Epithelial cell of proximal tubule (primary cell): Measurements from ENCODE around the gene ZNF708. TPM values are rescaled to one million over a fixed set of nuclear protein-coding genes. Genes with fewer than 3 reads are reported as not detected.
A peak's percentile ranks its signal among the peaks of the same experiment; 100 is the strongest.
"Not testable (repeated sequence)": the region's sequence is repeated elsewhere in the genome, so short reads cannot be mapped to it uniquely, and the experiment has no call there.

ENCODE experiments used
- DNase-seq: peaks from one replicate; pipeline ENCODE4 v3.0.0-alpha.2; 2011; ENCODE audit warnings: low read depth
- H3K4me3 ChIP-seq: 2 replicates; pipeline ENCODE4 v1.5.1; 2011; ENCODE audit warnings: low read depth, mild to moderate bottlenecking, low read length
- CTCF ChIP-seq: conservative IDR thresholded peaks from 2 replicates; pipeline ENCODE4 v1.5.1; 2012; ENCODE audit warnings: low read depth, mild to moderate bottlenecking, low read length
- total RNA-seq: library from RNA; depleted of rRNA; stranded (reverse); fragments of >200 nt; gene quantifications from 2 replicates; pipeline ENCODE4 v1.2.3, GENCODE V29; 2015

The ZNF708 gene
- 2.7 and 9.8 TPM in 2 replicates for total RNA-seq

DNA sequence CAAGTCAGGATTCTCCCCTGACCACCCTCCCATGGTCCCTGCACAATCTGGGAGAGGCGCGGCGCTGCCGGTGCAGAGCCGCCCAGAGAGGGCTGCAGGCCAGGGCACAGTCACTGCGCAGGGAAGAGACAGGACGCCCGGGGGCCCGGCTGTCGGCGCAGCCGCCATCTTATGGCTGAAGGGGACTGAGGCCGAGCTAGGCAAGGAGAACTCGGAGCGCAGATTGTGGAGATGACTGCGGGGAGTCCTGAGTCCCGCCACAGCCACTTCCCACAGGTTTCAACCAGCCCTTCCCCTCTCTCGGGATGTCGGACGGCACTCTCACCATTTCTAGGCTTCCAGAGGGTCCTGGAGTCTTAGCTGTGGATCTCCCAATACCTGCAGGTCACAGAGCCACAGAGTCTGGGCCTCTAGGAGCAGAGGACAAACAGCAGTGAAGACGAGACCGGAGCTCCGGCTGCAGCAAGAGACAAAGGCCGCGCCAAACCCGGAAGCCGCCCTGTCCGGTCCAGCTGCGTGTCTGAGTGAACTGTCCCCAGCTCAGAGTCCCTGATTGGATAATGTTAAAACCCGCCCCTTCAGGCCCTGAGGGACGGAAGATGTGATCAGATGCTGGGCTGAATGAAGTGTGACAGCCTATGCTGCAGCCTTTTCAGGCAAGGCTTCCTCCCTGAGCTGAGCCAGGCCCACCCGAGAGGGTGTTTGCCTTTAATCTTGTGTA, at the start of gene ZNF708:
Gene ZNF708, minus strand, starts transcription at position 526 of the 721 bp plus-strand sequence. Its CDS starts 198 bp downstream, at position 328.
- H3K4me3 ChIP-seq = peak within 1 kb of the TSS; percentile 90
- TF ChIP-seq CTCF = no peak
- peak; percentile 57 for DNase-seq

DNA sequence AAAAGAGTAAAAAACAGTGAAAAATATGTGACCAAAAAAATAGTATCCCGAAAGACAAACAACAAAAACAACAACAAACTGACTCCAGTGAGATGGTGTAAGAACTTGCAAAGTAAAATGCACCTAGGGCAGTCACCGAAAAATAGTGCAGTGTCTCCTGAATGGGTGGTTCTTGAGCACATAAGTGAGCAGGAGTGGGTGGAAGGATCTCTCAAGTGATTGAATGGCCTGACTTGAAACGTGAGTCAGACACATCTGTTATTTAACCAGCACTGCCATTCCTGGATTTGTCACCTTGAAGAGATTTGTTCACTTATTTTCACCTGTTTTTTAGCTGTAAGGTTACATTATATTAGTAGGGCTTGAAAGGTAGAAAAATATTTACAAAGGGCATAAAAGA, 33.1 kb upstream of the ZNF708 start:
- no peak for TF ChIP-seq CTCF
- no peak overlapping the region for H3K4me3 ChIP-seq

DNA sequence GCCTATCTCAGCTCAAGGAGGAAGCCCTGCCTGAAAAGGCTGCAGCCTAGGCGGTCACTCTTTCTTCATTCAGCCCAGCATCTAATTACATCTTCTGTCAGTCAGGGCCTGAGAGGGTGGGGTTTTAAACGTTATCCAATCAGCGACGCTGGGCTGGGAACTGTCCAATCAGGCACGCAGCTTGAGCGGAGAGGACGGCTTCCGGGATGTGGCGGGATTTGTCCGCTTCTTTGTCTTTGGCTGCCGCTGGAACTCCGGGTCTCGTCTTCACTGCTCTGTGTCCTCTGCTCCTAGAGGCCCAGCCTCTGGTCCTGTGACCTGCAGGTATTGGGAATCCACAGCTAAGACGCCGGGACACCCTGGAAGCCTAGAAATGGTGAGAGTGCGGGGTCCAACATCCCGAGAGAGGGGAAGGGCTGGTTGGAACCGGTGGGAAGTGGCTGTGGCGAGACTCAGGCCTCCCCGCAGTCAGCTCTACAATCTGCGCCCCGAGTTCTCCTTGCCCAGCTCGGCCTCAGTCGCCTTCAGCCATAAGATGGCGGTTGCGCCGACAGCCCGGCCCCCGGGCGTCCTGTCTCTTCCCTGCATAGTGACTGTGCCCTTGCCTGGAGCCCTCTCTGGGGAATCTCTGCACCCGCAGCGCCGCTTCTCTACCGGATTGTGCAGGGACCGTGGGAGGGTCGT, 29.7 kb upstream of the ZNF708 start, which contains the start of gene ZNF738:
Gene ZNF738, plus strand, starts transcription at position 233 of the 684 bp plus-strand sequence. Its CDS starts 141 bp downstream, at position 374.
- peak within 1 kb of the TSS; percentile 93 for H3K4me3 ChIP-seq
- no peak for TF ChIP-seq CTCF

More for the DNA sequence above, 33.1 kb upstream of the ZNF708 start:
- DNase-seq = no peak

DNA sequence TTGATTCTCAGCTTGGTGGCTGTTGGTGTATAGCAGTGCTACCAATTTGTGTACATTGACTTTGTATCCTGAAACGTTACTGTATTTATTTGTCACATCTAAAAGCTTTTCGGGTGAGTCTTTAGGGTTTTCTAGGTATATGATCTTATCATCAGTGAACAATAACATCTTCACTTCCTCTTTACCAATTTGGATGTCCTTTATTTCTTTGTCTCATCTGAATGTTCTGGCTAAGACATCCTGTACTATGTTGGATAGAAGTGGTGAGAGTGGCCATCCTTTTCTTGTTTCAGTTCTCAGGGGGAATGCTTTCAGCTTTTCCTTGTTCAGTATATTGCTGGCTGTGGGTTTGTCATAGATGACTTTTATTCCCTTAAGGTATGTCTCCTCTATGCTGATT, 23.6 kb upstream of the ZNF708 start:
- DNase-seq = no peak
- no peak overlapping the region for H3K4me3 ChIP-seq
- no peak for TF ChIP-seq CTCF

More for the DNA sequence above, 29.7 kb upstream of the ZNF708 start, which contains the start of gene ZNF738:
- peak; percentile 76 for DNase-seq

DNA sequence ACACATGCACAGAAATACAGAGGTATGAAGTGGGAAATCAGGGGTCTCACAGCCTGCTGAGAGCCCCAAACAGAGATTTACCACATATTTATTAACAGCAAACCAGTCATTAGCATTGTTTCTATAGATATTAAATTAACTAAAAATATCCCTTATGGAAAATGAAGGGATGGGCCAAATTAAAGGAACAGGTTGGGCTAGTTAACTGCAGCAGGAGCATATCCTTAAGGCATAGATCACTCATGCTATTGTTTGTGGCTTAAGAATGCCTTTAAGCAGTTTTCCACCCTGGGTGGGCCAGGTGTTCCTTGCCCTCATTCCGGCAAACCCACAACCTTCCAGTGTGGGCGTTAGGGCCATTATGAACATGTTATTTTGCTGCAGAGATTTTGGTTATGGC, 15.6 kb upstream of the ZNF708 start:
- DNase-seq, H3K4me3 ChIP-seq: not testable (repeated sequence)

- no peak overlapping the region for H3K4me3 ChIP-seq
- no peak for DNase-seq
- no peak for TF ChIP-seq CTCF
Measured at GRCh38 chr19:21335721-21336120, 6.5 kb upstream of the ZNF708 start.

- TF ChIP-seq CTCF = no peak
- DNase-seq = no peak
- peak overlapping the region; percentile 90 for H3K4me3 ChIP-seq
Measured at GRCh38 chr19:21328406-21328805, 804 bp downstream of the ZNF708 start.
